Stomach smooth muscle (tissue), 2 donors: ENCODE results near the gene MAD2L1BP.

Experiments used
- H3K27ac ChIP-seq: one replicate; pipeline ENCODE4 v1.7.0; 2013; ENCODE audit warnings: mild to moderate bottlenecking, low read length, inconsistent platforms
- H3K27me3 ChIP-seq, 2 donors: one replicate each; pipeline ENCODE4 v1.7.0; 2013; ENCODE audit warnings: low read length in 2 of 2; ENCODE audit not compliant: insufficient read depth in 2 of 2, control insufficient read depth in 1 of 2
- H3K36me3 ChIP-seq, 2 donors: one replicate each; pipeline ENCODE4 v1.7.0; 2013; ENCODE audit warnings: low read length in 2 of 2; ENCODE audit not compliant: control insufficient read depth in 2 of 2, insufficient read depth in 2 of 2
- H3K4me1 ChIP-seq: one replicate; pipeline ENCODE4 v1.7.0; 2013; ENCODE audit warnings: low read length; ENCODE audit not compliant: control insufficient read depth, insufficient read depth
- H3K4me3 ChIP-seq, 2 donors: one replicate each; pipeline ENCODE4 v1.7.0; 2013; ENCODE audit warnings: low read length in 2 of 2
- H3K9ac ChIP-seq, 2 donors: one replicate each; pipeline ENCODE4 v1.7.0; 2013; ENCODE audit warnings: low read length in 2 of 2, mild to moderate bottlenecking in 1 of 2
- H3K9me3 ChIP-seq, 2 donors: one replicate each; pipeline ENCODE4 v1.7.0; 2013; ENCODE audit warnings: low read length in 2 of 2; ENCODE audit not compliant: control insufficient read depth in 2 of 2
- donor health status: healthy.
- donor health status: Pancreatic carcinoma.

Gene MAD2L1BP

GRCh38 chr6:43687079-43687436 is 51.4 kb downstream of the MAD2L1BP start:
- Histone ChIP-seq H3K4me3 (peak overlapping the region; percentile 99), H3K36me3 (peaks cover 0 to 4% of the 10 kb centered on the region in 2 donors), H3K27ac (peak overlapping the region; percentile 64), H3K9ac (peak overlapping the region; percentile 94 to 95), H3K4me1 (peaks cover 15% of the 10 kb centered on the region), H3K27me3 (no peaks in the 10 kb centered on the region), H3K9me3 (no peaks in the 10 kb centered on the region)

- Histone ChIP-seq H3K27ac (peak within 1 kb of the TSS; percentile 64), H3K4me1 (peaks cover 15% of the 10 kb centered on the region), H3K9me3 (no peaks in the 10 kb centered on the region), H3K9ac (peak within 1 kb of the TSS; percentile 94 to 95), H3K27me3 (no peaks in the 10 kb centered on the region), H3K36me3 (peaks cover 0 to 2% of the 10 kb centered on the region in 2 donors), H3K4me3 (peak within 1 kb of the TSS; percentile 99)
These were observed 52.1 kb downstream of the MAD2L1BP start, which contains the start of gene MRPS18A for GRCh38 chr6:43687437-43688347. TSS of gene MRPS18A (minus strand) at chr6:43687791. CDS start at chr6:43687779, 12 bp downstream.

DNA sequence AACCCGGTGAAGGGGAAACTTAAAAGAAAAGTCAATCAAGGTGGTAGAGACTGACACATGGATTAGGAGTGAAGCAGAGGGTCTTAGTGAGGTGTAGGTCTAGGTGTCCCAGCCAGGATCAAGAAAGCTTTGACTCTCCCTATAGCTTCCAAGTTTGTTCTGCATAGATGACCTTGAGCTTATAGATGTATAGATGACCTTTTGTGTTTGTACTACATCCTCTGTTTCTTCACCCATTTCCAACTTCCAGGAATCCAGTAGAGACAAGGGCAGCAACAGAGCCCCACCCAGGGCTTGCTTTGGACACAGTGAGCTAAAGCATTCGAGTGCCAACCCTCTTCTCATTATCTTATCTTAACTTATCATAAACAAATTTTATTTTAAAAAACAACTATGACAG is 53.8 kb downstream of the MAD2L1BP start:
- H3K27me3 ChIP-seq, result no peaks in the 10 kb centered on the region

More for the DNA sequence above, 53.8 kb downstream of the MAD2L1BP start:
- peaks cover 15% of the 10 kb centered on the region for H3K4me1 ChIP-seq
- no peaks in the 10 kb centered on the region for H3K9me3 ChIP-seq
- no peaks in the 10 kb centered on the region for H3K36me3 ChIP-seq
- no peak overlapping the region for H3K27ac ChIP-seq
- H3K4me3 ChIP-seq, result no peak overlapping the region
- no peak overlapping the region for H3K9ac ChIP-seq
